GM10266 (cell line): Measurements from ENCODE around the gene HSDL2.
"Not testable (repeated sequence)": the region's sequence is repeated elsewhere in the genome, so short reads cannot be mapped to it uniquely, and the experiment has no call there.

ENCODE experiments used
- DNase-seq: peaks from one replicate; pipeline ENCODE4 v3.0.0; 2012; ENCODE audit errors: extremely low spot score
- TF ChIP-seq, protein P1 (sequence below): IDR thresholded peaks from 2 replicates; pipeline ENCODE4 v1.5.1; 2012; ENCODE audit warnings: mild to moderate bottlenecking, low read depth; ENCODE audit not compliant: control insufficient read depth, insufficient read depth; ENCODE audit errors: missing control alignments

HSDL2 gene

DNA sequence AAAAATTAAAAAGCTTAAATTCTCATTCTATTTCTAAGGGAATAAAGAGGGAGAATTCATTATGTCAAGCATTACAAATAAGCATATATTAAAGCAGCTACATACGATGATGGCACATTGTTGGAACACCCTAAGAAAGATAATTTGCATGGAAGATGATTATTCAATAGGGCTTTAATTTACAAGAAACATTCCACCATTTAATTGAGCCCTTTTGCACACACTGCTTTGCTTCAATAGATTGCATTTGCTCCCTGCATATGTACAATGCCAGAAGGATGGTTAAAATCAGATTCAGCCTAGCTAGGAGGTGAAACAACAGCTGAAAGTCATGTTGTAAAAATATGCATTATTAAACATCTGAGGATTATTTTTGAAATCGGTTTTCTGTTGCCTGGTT, 128.5 kb downstream of the HSDL2 start:
- no peak for DNase-seq
- TF ChIP-seq, protein P1, sequence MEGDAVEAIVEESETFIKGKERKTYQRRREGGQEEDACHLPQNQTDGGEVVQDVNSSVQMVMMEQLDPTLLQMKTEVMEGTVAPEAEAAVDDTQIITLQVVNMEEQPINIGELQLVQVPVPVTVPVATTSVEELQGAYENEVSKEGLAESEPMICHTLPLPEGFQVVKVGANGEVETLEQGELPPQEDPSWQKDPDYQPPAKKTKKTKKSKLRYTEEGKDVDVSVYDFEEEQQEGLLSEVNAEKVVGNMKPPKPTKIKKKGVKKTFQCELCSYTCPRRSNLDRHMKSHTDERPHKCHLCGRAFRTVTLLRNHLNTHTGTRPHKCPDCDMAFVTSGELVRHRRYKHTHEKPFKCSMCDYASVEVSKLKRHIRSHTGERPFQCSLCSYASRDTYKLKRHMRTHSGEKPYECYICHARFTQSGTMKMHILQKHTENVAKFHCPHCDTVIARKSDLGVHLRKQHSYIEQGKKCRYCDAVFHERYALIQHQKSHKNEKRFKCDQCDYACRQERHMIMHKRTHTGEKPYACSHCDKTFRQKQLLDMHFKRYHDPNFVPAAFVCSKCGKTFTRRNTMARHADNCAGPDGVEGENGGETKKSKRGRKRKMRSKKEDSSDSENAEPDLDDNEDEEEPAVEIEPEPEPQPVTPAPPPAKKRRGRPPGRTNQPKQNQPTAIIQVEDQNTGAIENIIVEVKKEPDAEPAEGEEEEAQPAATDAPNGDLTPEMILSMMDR, result no peak

DNA sequence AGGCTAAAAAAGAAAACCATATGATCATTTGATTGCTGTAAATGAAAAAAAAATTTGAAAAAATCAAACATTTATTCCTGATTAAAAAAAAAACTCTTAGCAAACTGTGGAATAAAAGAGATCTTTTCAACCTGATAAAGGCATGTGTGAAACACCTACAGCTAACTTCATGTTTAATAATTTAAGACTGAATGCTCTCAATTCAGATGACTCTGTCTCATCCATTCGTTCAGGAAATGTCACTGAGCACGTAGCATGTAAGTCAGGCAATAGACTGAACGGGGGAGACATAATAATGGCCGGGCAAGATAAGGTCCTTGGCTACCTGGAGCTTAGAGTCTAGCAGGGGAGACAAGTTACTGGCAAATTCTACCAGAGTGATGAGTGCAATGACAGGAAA, 132.5 kb downstream of the HSDL2 start:
- DNase-seq, result not testable (repeated sequence)

DNA sequence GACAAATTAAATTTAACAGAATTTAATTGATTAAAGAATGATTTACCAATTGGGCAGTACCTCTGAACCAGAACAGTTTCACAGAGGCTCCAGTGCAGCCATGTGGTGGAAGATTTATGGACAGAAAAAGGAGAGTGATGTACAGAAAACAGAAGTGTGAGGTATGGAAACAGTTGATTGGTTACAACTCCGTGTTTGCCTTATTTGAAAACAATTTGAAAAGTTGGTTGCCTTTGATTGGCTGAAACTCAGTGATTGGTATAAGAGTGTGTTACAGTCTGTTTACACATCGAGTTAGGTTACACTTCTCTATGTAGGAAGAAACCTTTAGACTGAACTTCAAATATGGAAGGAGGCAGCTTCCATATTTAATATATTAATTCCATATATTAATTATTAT, 136.9 kb downstream of the HSDL2 start:
- DNase-seq, result no peak
- TF ChIP-seq, protein P1, result no peak

DNA sequence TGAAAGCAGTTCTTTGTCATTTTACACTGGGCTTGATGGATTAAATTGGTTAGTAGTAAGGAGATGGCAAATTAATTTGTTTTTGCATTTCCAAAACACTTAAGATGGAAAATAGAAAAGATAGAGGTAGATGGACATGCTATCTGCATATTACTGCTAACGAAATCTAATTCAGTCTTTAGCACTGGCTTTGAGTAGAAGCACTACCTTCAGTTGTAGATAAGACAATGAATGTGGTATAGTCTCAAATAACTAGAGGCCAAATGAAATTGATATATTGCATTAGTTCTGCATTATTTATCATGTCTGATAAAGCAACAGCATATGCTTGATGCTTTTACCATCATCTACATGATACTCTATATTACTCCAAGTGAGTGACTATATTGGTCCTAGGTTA, 140.2 kb downstream of the HSDL2 start:
- no peak for DNase-seq
- TF ChIP-seq, protein P1, result no peak

DNA sequence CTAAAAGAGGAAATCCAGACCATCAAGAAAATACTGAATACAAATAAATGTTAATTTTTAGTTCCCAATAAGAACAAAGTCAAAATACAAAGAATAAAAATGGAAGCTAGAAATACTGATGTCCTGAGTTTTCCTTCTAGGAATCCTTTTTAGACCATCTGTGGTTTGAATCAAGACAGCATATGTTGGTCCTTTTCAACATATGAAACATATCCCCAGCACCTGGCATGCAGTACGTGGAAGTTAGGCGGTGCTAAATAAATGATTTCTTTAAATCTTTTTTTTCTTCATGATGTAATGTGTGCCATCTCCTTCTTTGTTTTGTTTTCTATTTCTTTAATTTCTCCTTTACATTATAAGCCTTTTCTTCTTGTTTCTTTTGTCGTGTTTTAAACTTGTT, 140.7 kb downstream of the HSDL2 start:
- TF ChIP-seq, protein P1, result no peak
- DNase-seq, result no peak
